K562 (cell line): ENCODE measurements around the gene HAPSTR1. TPM values are rescaled to one million over a fixed set of nuclear protein-coding genes. Genes with fewer than 3 reads are reported as not detected.

Experiments used
- BRCA1 ChIP-seq, 2 experiments: fragments of 450-650 bp in 1 of 2; sonication (generic) in 1 of 2; formaldehyde crosslinking in 1 of 2; IDR thresholded peaks; 2 replicates each; pipeline versions ENCODE4 v1.5.0 to v1.6.1; 2017 to 2020; ENCODE audit warnings: mild to moderate bottlenecking in 1 of 2, missing genetic modification reagents in 1 of 2
- C11orf30 ChIP-seq: fragments of 450-650 bp; IDR thresholded peaks from 2 replicates; pipeline ENCODE4 v1.6.1; 2016; ENCODE audit warnings: low read depth, mild to moderate bottlenecking
- CEBPB ChIP-seq: fragments of 450-650 bp; IDR thresholded peaks from 2 replicates; pipeline ENCODE4 v1.6.1; 2016; ENCODE audit warnings: missing genetic modification characterization, missing compliant biosample characterization
- HDAC2 ChIP-seq: fragments of 450-650 bp; IDR thresholded peaks from 2 replicates; pipeline ENCODE4 v1.6.1; 2016; ENCODE audit warnings: mild to moderate bottlenecking
- L3MBTL2 ChIP-seq: fragments of 450-650 bp; IDR thresholded peaks from 2 replicates; pipeline ENCODE4 v1.6.1; 2016; ENCODE audit warnings: mild to moderate bottlenecking, moderate library complexity
- MCM7 ChIP-seq, 2 experiments: fragments of 450-650 bp; IDR thresholded peaks; 2 replicates each; pipeline ENCODE4 v1.6.1; 2016 to 2018
- MTA3 ChIP-seq: fragments of 450-650 bp; formaldehyde crosslinking; IDR thresholded peaks from 2 replicates; pipeline ENCODE4 v1.6.1; 2017; ENCODE audit warnings: mild to moderate bottlenecking, borderline replicate concordance
- NR2C1 ChIP-seq, 2 experiments: fragments of 450-650 bp; IDR thresholded peaks; 2 replicates each; pipeline ENCODE4 v1.6.1; 2017; ENCODE audit warnings: mild to moderate bottlenecking in 2 of 2, antibody characterized with exemption in 1 of 2, inconsistent platforms in 1 of 2, missing compliant biosample characterization in 1 of 2, missing genetic modification characterization in 1 of 2
- NR2F6 ChIP-seq: fragments of 450-650 bp; formaldehyde crosslinking; IDR thresholded peaks from 2 replicates; pipeline ENCODE4 v1.4.0; 2020; ENCODE audit warnings: mild to moderate bottlenecking
- NR4A1 ChIP-seq, 2 experiments: fragments of 250-450 bp in 1 of 2; fragments of 450-650 bp in 1 of 2; sonication (Bioruptor Pico) in 1 of 2; IDR thresholded peaks; 2 replicates each; pipeline versions ENCODE4 v1.4.0 to v1.6.1; 2016 to 2020; ENCODE audit warnings: mild to moderate bottlenecking in 2 of 2, missing compliant biosample characterization in 1 of 2, missing genetic modification characterization in 1 of 2, moderate library complexity in 1 of 2
- POLR2H ChIP-seq: IDR thresholded peaks from 2 replicates; pipeline ENCODE4 v1.6.1; 2016; ENCODE audit warnings: missing genetic modification characterization, low read depth, mild to moderate bottlenecking, control low read depth, missing compliant biosample characterization, moderate library complexity
- RCOR1 ChIP-seq, 2 experiments: IDR thresholded peaks; 2 replicates each; pipeline ENCODE4 v1.6.1; 2012; ENCODE audit warnings: low read depth in 2 of 2, low read length in 2 of 2, borderline replicate concordance in 1 of 2, improper control_type of control experiment in 1 of 2
- SMARCA4 ChIP-seq: fragments of 450-650 bp; IDR thresholded peaks from 2 replicates; pipeline ENCODE4 v1.6.1; 2016
- SMARCE1 ChIP-seq: fragments of 450-650 bp; IDR thresholded peaks from 2 replicates; pipeline ENCODE4 v1.7.1; 2016; ENCODE audit warnings: mild to moderate bottlenecking
- TGIF2 ChIP-seq: sonication (generic); formaldehyde crosslinking; IDR thresholded peaks from 2 replicates; pipeline ENCODE4 v1.8.1; 2022; ENCODE audit warnings: mild to moderate bottlenecking, missing genetic modification reagents, moderate library complexity
- THRAP3 ChIP-seq: fragments of 450-650 bp; IDR thresholded peaks from 2 replicates; pipeline ENCODE4 v1.6.1; 2016; ENCODE audit warnings: mild to moderate bottlenecking, inconsistent platforms, borderline replicate concordance
- XRCC3 ChIP-seq: fragments of 450-650 bp; IDR thresholded peaks from 2 replicates; pipeline ENCODE4 v1.6.1; 2017; ENCODE audit warnings: mild to moderate bottlenecking, moderate library complexity
- ZBTB17 ChIP-seq: fragments of 450-650 bp; formaldehyde crosslinking; IDR thresholded peaks from 2 replicates; pipeline ENCODE4 v1.4.0; 2020; ENCODE audit warnings: mild to moderate bottlenecking
- ZNF239 ChIP-seq: fragments of 250-450 bp; sonication (Bioruptor Pico); IDR thresholded peaks from 2 replicates; pipeline ENCODE4 v1.4.0; 2020; ENCODE audit warnings: mild to moderate bottlenecking
- polyA plus RNA-seq, 8 experiments: library from polyadenylated mRNA; depleted of rRNA in 4 of 8; stranded (reverse) in 5 of 8; unstranded in 3 of 8; fragments of >200 nt; fragmentation: Nextera tagmentation in 2 of 8; fragmentation: Illumina TruSeq in 1 of 8; extraction: Ambion mirVana in 2 of 8; extraction: Trizol in 1 of 8; gene quantifications; 2 replicates each; pipeline versions ENCODE4 v1.2.1 to v1.2.3, GENCODE V29; 2011 to 2014; ENCODE audit warnings: inconsistent platforms in 1 of 8, missing spikeins in 1 of 8
- total RNA-seq, 7 experiments: library from RNA; depleted of rRNA in 6 of 7; stranded (reverse); fragments of >200 nt in 6 of 7; fragmentation: Illumina TruSeq in 2 of 7; extraction: Trizol in 2 of 7; gene quantifications; 2 replicates each; pipeline versions ENCODE4 v1.2.1 to v1.2.3, GENCODE V29; 2011 to 2021; ENCODE audit warnings: low replicate concordance in 1 of 7
- TF ChIP-seq, protein P1 (sequence below): fragments of 250-450 bp; sonication (Bioruptor Pico); IDR thresholded peaks from 2 replicates; pipeline ENCODE4 v1.4.0; 2020; ENCODE audit warnings: mild to moderate bottlenecking, moderate library complexity
- TF ChIP-seq, protein P2 (sequence below), 2 experiments: fragments of 450-650 bp; IDR thresholded peaks; 2 replicates each; pipeline ENCODE4 v1.6.1; 2016
- TF ChIP-seq, protein P3 (sequence below), 3 experiments: IDR thresholded peaks in 2 of 3; conservative IDR thresholded peaks in 1 of 3; 2 replicates each; pipeline ENCODE4 v1.5.1; 2011 to 2012; ENCODE audit warnings: low read length in 3 of 3, mild to moderate bottlenecking in 3 of 3, control low read depth in 2 of 3, improper control_type of control experiment in 1 of 3, inconsistent platforms in 1 of 3, low read depth in 1 of 3, mixed read lengths in 1 of 3, moderate library complexity in 1 of 3; ENCODE audit not compliant: insufficient read depth in 2 of 3
- TF ChIP-seq, protein P4 (sequence below): fragments of 450-650 bp; IDR thresholded peaks from 2 replicates; pipeline ENCODE4 v1.6.1; 2016; ENCODE audit warnings: missing biosample characterization, missing genetic modification characterization

The HAPSTR1 gene
- total and polyA plus RNA-seq, 9 of the 15 experiments (the other 6 are each of a cell fraction or from before 2014, with no cell fraction given), result 10.8 to 67.9 (median 36.5) TPM

DNA sequence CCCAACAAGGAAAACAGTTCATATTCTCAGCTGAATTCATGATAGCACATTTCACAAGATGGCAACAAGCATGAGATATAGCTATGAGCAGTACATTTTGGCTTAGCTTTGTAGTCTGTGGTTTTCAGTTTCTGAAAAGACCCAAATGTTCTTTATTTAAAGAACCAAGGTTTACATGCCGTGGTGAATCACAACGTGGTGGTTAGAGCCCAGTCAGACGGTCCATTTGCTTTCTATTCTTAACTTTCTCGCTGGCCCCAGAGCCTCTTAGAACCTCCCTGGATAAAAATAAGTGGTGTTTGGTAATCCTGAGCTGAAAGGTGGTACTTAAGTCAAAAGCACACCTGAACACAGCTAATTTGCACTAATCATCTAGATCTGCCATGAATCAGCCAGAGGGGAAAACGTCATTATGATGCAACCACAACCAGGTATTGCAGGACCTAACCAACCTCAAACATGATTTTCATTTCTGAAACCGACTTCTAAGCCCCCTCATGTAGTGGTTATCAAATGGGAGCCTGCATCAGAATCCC lies 18.6 kb upstream of the HAPSTR1 start (continued):
- TF ChIP-seq RCOR1 (IDR thresholded peaks at IDR 0.05; ENCODE audit: borderline replicate concordance in 1 of 2, low read depth in 2 of 2, low read length in 2 of 2) (no peak), NR2F6 (CRISPR knock-in tag) (no peak), HDAC2 (no peak; the same call in 1 of the 2 replicates), SMARCE1 (0 out of 2 replicates have a peak, but pooled peaks have one; percentile 41), ZNF239 (no peak), NR4A1 (CRISPR knock-in tag; IDR thresholded peaks at IDR 0.05) (no peak), NR4A1 (tag; IDR thresholded peaks at IDR 0.05) (peak; percentile 75; the same call in 1 of the 2 replicates), SMARCA4 (0 out of 2 replicates have a peak, but pooled peaks have one; percentile 71), ZBTB17 (CRISPR knock-in tag) (no peak), POLR2H (tag) (no peak), CEBPB (tag) (peak; percentile 91), BRCA1 (IDR thresholded peaks at IDR 0.05) (no peak), BRCA1 (CRISPR knock-in tag; IDR thresholded peaks at IDR 0.05) (no peak), L3MBTL2 (peak; percentile 49; the same call in 1 of the 2 replicates), TGIF2 (CRISPR knock-in tag) (no peak), C11orf30 (peak; percentile 9; the same call in 1 of the 2 replicates), MCM7 (IDR thresholded peaks at IDR 0.05) (no peak), XRCC3 (no peak), MTA3 (no peak), THRAP3 (no peak), NR2C1 (IDR thresholded peaks at IDR 0.05) (no peak), NR2C1 (tag; IDR thresholded peaks at IDR 0.05) (0 out of 2 replicates have a peak, but pooled peaks have one; percentile 24)
- TF ChIP-seq, protein P1, sequence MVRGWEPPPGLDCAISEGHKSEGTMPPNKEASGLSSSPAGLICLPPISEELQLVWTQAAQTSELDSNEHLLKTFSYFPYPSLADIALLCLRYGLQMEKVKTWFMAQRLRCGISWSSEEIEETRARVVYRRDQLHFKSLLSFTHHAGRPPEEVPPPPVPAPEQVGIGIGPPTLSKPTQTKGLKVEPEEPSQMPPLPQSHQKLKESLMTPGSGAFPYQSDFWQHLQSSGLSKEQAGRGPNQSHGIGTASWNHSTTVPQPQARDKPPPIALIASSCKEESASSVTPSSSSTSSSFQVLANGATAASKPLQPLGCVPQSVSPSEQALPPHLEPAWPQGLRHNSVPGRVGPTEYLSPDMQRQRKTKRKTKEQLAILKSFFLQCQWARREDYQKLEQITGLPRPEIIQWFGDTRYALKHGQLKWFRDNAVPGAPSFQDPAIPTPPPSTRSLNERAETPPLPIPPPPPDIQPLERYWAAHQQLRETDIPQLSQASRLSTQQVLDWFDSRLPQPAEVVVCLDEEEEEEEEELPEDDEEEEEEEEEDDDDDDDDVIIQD (CRISPR knock-in tag), result no peak
- TF ChIP-seq, protein P2, sequence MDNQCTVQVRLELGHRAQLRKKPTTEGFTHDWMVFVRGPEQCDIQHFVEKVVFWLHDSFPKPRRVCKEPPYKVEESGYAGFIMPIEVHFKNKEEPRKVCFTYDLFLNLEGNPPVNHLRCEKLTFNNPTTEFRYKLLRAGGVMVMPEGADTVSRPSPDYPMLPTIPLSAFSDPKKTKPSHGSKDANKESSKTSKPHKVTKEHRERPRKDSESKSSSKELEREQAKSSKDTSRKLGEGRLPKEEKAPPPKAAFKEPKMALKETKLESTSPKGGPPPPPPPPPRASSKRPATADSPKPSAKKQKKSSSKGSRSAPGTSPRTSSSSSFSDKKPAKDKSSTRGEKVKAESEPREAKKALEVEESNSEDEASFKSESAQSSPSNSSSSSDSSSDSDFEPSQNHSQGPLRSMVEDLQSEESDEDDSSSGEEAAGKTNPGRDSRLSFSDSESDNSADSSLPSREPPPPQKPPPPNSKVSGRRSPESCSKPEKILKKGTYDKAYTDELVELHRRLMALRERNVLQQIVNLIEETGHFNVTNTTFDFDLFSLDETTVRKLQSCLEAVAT (IDR thresholded peaks at IDR 0.05), result no peak
- TF ChIP-seq, protein P3, sequence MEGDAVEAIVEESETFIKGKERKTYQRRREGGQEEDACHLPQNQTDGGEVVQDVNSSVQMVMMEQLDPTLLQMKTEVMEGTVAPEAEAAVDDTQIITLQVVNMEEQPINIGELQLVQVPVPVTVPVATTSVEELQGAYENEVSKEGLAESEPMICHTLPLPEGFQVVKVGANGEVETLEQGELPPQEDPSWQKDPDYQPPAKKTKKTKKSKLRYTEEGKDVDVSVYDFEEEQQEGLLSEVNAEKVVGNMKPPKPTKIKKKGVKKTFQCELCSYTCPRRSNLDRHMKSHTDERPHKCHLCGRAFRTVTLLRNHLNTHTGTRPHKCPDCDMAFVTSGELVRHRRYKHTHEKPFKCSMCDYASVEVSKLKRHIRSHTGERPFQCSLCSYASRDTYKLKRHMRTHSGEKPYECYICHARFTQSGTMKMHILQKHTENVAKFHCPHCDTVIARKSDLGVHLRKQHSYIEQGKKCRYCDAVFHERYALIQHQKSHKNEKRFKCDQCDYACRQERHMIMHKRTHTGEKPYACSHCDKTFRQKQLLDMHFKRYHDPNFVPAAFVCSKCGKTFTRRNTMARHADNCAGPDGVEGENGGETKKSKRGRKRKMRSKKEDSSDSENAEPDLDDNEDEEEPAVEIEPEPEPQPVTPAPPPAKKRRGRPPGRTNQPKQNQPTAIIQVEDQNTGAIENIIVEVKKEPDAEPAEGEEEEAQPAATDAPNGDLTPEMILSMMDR (IDR thresholded peaks at IDR 0.05 in 2 of 3, conservative IDR thresholded peaks at IDR 0.05 in 1 of 3; ENCODE audit: insufficient read depth in 2 of 3, low read depth in 1 of 3, low read length in 3 of 3), result no peak
- TF ChIP-seq, protein P4, sequence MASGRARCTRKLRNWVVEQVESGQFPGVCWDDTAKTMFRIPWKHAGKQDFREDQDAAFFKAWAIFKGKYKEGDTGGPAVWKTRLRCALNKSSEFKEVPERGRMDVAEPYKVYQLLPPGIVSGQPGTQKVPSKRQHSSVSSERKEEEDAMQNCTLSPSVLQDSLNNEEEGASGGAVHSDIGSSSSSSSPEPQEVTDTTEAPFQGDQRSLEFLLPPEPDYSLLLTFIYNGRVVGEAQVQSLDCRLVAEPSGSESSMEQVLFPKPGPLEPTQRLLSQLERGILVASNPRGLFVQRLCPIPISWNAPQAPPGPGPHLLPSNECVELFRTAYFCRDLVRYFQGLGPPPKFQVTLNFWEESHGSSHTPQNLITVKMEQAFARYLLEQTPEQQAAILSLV (tag), result peak; percentile 87
